HepG2 (cell line): ENCODE results near the gene OSTF1. TPM values are rescaled to one million over a fixed set of nuclear protein-coding genes. Genes with fewer than 3 reads are reported as not detected.

Experiments
- GMEB1 ChIP-seq: sonication (generic); formaldehyde crosslinking; IDR thresholded peaks from 2 replicates; pipeline ENCODE4 v1.5.1; 2020; ENCODE audit warnings: missing genetic modification reagents, mild to moderate bottlenecking, borderline replicate concordance
- HIVEP1 ChIP-seq: sonication (generic); formaldehyde crosslinking; IDR thresholded peaks from 2 replicates; pipeline ENCODE4 v1.4.0; 2020; ENCODE audit warnings: mild to moderate bottlenecking, missing genetic modification reagents
- IKZF1 ChIP-seq: fragments of 450-650 bp; IDR thresholded peaks from 2 replicates; pipeline ENCODE4 v1.7.1; 2016
- JUNB ChIP-seq: sonication (generic); formaldehyde crosslinking; IDR thresholded peaks from 2 replicates; pipeline ENCODE4 v1.8.0; 2022; ENCODE audit warnings: missing genetic modification reagents, mild to moderate bottlenecking, borderline replicate concordance
- MXD4 ChIP-seq: IDR thresholded peaks from 2 replicates; pipeline ENCODE4 v1.6.1; 2016; ENCODE audit warnings: mild to moderate bottlenecking, missing biosample characterization, missing genetic modification reagents
- NCOA2 ChIP-seq: sonication (generic); formaldehyde crosslinking; IDR thresholded peaks from 2 replicates; pipeline ENCODE4 v1.8.0; 2022; ENCODE audit warnings: inconsistent platforms
- PCBP2 ChIP-seq: fragments of 200-400 bp; formaldehyde crosslinking; optimal IDR thresholded peaks from 2 replicates; pipeline ENCODE3; 2018; ENCODE audit warnings: low read length, low read depth; ENCODE audit not compliant: poor library complexity, severe bottlenecking
- PTBP1 ChIP-seq: fragments of 200-400 bp; formaldehyde crosslinking; IDR thresholded peaks from 2 replicates; pipeline ENCODE4 v1.6.1; 2018; ENCODE audit warnings: low read length, low read depth; ENCODE audit not compliant: poor library complexity, severe bottlenecking
- TOPORS ChIP-seq: sonication (generic); formaldehyde crosslinking; IDR thresholded peaks from 2 replicates; pipeline ENCODE4 v1.8.0; 2023; ENCODE audit warnings: mild to moderate bottlenecking, missing genetic modification reagents
- ZNF230 ChIP-seq: sonication (generic); formaldehyde crosslinking; IDR thresholded peaks from 2 replicates; pipeline ENCODE4 v1.4.0; 2020; ENCODE audit warnings: mild to moderate bottlenecking, missing genetic modification reagents
- ZNF33B ChIP-seq: sonication (generic); formaldehyde crosslinking; IDR thresholded peaks from 2 replicates; pipeline ENCODE4 v1.5.1; 2020; ENCODE audit warnings: mild to moderate bottlenecking, missing genetic modification reagents
- ZNF550 ChIP-seq: sonication (generic); formaldehyde crosslinking; IDR thresholded peaks from 2 replicates; pipeline ENCODE4 v1.4.0; 2020; ENCODE audit warnings: mild to moderate bottlenecking, missing genetic modification reagents, borderline replicate concordance
- ZNF569 ChIP-seq: sonication (generic); formaldehyde crosslinking; IDR thresholded peaks from 2 replicates; pipeline ENCODE4 v1.5.0; 2020; ENCODE audit warnings: mild to moderate bottlenecking, missing genetic modification reagents, moderate library complexity, borderline replicate concordance
- ZNF652 ChIP-seq: IDR thresholded peaks from 2 replicates; pipeline ENCODE4 v1.6.1; 2016; ENCODE audit warnings: low read depth, borderline replicate concordance
- polyA plus RNA-seq, 8 experiments: library from polyadenylated mRNA; depleted of rRNA in 3 of 8; stranded (reverse) in 7 of 8; unstranded in 1 of 8; fragments of >200 nt; fragmentation: Illumina TruSeq in 4 of 8; extraction: Trizol in 4 of 8; gene quantifications; 2 replicates each; pipeline versions ENCODE4 v1.2.1 to v1.2.3, GENCODE V29; 2011 to 2016; ENCODE audit warnings: low read depth in 4 of 8, missing spikeins in 1 of 8, mixed read lengths in 1 of 8; ENCODE audit not compliant: insufficient read depth in 1 of 8
- total RNA-seq, 5 experiments: library from RNA; depleted of rRNA; stranded (reverse); fragments of >200 nt; fragmentation: Illumina TruSeq; extraction: Trizol; gene quantifications; 2 replicates each; pipeline ENCODE4 v1.2.3, GENCODE V29; 2016; ENCODE audit warnings: low read depth in 1 of 5
- TF ChIP-seq, protein P1 (sequence below): sonication (generic); formaldehyde crosslinking; IDR thresholded peaks from 2 replicates; pipeline ENCODE4 v1.5.0; 2020; ENCODE audit warnings: missing genetic modification reagents, mild to moderate bottlenecking, borderline replicate concordance
- TF ChIP-seq, protein P2 (sequence below): sonication (generic); formaldehyde crosslinking; conservative IDR thresholded peaks from 2 replicates; pipeline ENCODE4 v1.4.0; 2020; ENCODE audit warnings: mild to moderate bottlenecking, missing genetic modification reagents, moderate library complexity
- TF ChIP-seq, protein P3 (sequence below): sonication (generic); formaldehyde crosslinking; IDR thresholded peaks from 2 replicates; pipeline ENCODE4 v1.4.0; 2020; ENCODE audit warnings: missing genetic modification reagents
- TF ChIP-seq, protein P4 (sequence below): sonication (generic); formaldehyde crosslinking; IDR thresholded peaks from 2 replicates; pipeline ENCODE4 v1.8.1; 2022; ENCODE audit warnings: mild to moderate bottlenecking, missing genetic modification reagents

OSTF1 gene
- total and polyA plus RNA-seq, 2 of the 13 experiments (the other 11 are each of a cell fraction or from before 2014, with no cell fraction given) = 16.8 to 39.0 TPM

- TF ChIP-seq ZNF230 (CRISPR knock-in tag) (no peak), TOPORS (CRISPR knock-in tag) (no peak), MXD4 (CRISPR knock-in tag) (no peak), HIVEP1 (CRISPR knock-in tag) (no peak), PTBP1 (peak; percentile 37), NCOA2 (no peak), JUNB (no peak), PCBP2 (no peak), IKZF1 (no peak), ZNF550 (CRISPR knock-in tag) (no peak), GMEB1 (CRISPR knock-in tag) (no peak), ZNF569 (CRISPR knock-in tag) (no peak), ZNF652 (no peak), ZNF33B (CRISPR knock-in tag) (no peak)
- TF ChIP-seq, protein P1, sequence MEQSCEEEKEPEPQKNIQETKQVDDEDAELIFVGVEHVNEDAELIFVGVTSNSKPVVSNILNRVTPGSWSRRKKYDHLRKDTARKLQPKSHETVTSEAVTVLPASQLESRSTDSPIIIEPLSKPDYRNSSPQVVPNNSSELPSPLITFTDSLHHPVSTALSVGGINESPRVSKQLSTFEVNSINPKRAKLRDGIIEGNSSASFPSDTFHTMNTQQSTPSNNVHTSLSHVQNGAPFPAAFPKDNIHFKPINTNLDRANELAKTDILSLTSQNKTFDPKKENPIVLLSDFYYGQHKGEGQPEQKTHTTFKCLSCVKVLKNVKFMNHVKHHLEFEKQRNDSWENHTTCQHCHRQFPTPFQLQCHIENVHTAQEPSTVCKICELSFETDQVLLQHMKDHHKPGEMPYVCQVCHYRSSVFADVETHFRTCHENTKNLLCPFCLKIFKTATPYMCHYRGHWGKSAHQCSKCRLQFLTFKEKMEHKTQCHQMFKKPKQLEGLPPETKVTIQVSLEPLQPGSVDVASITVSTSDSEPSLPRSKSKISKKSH = 0 out of 2 replicates have a peak, but pooled peaks have one; percentile 36
- TF ChIP-seq, protein P2, sequence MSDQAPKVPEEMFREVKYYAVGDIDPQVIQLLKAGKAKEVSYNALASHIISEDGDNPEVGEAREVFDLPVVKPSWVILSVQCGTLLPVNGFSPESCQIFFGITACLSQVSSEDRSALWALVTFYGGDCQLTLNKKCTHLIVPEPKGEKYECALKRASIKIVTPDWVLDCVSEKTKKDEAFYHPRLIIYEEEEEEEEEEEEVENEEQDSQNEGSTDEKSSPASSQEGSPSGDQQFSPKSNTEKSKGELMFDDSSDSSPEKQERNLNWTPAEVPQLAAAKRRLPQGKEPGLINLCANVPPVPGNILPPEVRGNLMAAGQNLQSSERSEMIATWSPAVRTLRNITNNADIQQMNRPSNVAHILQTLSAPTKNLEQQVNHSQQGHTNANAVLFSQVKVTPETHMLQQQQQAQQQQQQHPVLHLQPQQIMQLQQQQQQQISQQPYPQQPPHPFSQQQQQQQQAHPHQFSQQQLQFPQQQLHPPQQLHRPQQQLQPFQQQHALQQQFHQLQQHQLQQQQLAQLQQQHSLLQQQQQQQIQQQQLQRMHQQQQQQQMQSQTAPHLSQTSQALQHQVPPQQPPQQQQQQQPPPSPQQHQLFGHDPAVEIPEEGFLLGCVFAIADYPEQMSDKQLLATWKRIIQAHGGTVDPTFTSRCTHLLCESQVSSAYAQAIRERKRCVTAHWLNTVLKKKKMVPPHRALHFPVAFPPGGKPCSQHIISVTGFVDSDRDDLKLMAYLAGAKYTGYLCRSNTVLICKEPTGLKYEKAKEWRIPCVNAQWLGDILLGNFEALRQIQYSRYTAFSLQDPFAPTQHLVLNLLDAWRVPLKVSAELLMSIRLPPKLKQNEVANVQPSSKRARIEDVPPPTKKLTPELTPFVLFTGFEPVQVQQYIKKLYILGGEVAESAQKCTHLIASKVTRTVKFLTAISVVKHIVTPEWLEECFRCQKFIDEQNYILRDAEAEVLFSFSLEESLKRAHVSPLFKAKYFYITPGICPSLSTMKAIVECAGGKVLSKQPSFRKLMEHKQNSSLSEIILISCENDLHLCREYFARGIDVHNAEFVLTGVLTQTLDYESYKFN (CRISPR knock-in tag) = 0 out of 2 replicates have a peak, but pooled peaks have one; percentile 10
- TF ChIP-seq, protein P3, sequence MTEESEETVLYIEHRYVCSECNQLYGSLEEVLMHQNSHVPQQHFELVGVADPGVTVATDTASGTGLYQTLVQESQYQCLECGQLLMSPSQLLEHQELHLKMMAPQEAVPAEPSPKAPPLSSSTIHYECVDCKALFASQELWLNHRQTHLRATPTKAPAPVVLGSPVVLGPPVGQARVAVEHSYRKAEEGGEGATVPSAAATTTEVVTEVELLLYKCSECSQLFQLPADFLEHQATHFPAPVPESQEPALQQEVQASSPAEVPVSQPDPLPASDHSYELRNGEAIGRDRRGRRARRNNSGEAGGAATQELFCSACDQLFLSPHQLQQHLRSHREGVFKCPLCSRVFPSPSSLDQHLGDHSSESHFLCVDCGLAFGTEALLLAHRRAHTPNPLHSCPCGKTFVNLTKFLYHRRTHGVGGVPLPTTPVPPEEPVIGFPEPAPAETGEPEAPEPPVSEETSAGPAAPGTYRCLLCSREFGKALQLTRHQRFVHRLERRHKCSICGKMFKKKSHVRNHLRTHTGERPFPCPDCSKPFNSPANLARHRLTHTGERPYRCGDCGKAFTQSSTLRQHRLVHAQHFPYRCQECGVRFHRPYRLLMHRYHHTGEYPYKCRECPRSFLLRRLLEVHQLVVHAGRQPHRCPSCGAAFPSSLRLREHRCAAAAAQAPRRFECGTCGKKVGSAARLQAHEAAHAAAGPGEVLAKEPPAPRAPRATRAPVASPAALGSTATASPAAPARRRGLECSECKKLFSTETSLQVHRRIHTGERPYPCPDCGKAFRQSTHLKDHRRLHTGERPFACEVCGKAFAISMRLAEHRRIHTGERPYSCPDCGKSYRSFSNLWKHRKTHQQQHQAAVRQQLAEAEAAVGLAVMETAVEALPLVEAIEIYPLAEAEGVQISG (CRISPR knock-in tag) = peak; percentile 11; the same call in 1 of the 2 replicates
- TF ChIP-seq, protein P4, sequence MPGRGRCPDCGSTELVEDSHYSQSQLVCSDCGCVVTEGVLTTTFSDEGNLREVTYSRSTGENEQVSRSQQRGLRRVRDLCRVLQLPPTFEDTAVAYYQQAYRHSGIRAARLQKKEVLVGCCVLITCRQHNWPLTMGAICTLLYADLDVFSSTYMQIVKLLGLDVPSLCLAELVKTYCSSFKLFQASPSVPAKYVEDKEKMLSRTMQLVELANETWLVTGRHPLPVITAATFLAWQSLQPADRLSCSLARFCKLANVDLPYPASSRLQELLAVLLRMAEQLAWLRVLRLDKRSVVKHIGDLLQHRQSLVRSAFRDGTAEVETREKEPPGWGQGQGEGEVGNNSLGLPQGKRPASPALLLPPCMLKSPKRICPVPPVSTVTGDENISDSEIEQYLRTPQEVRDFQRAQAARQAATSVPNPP = no peak
Observed at GRCh38 chr9:75088646-75089372, 495 bp downstream of the OSTF1 start (continued).
